MCF 10A (cell line): Measurements from ENCODE around the gene PAX5. TPM values are rescaled to one million over a fixed set of nuclear protein-coding genes. Genes with fewer than 3 reads are reported as not detected.

Experiments
- BruUV-seq: library from RNA; stranded (reverse); fragments of 400-500 nt; replicated peaks from 2 replicates; lab custom pipeline; 2021; lab: Mats Ljungman, UMichigan
- CTCF ChIA-PET: fragments of 300-600 bp; sonication (Branson Sonifier 250); formaldehyde crosslinking; extraction: SDS; loops from one replicate; lab custom pipeline; 2021; ENCODE audit warnings: antibody characterized with exemption, inconsistent platforms; lab: Yijun Ruan, JAX
- POLR2A ChIA-PET: fragments of 300-600, 350-650 bp; sonication (Branson Sonifier 250); formaldehyde crosslinking; extraction: SDS; loops from one replicate; lab custom pipeline; 2020; ENCODE audit warnings: antibody characterized with exemption, inconsistent platforms; lab: Yijun Ruan, JAX
- DNase-seq: peaks from one replicate; pipeline ENCODE4 v3.0.0-alpha.2; 2018; ENCODE audit not compliant: unreplicated experiment
- H3K27ac Mint-ChIP-seq: one replicate; pipeline ENCODE4 v1.8.0; 2022; ENCODE audit warnings: mild to moderate bottlenecking, low read depth, mixed read lengths; ENCODE audit not compliant: unreplicated experiment
- H3K27me3 Mint-ChIP-seq: one replicate; pipeline ENCODE4 v1.8.0; 2022; ENCODE audit warnings: mixed read lengths; ENCODE audit not compliant: insufficient read depth, unreplicated experiment
- H3K36me3 Mint-ChIP-seq: one replicate; pipeline ENCODE4 v1.8.0; 2022; ENCODE audit warnings: mild to moderate bottlenecking, moderate library complexity, mixed read lengths; ENCODE audit not compliant: insufficient read depth, unreplicated experiment
- H3K4me1 Mint-ChIP-seq: one replicate; pipeline ENCODE4 v1.8.0; 2022; ENCODE audit warnings: mixed read lengths; ENCODE audit not compliant: insufficient read depth, unreplicated experiment
- H3K4me3 Mint-ChIP-seq: one replicate; pipeline ENCODE4 v1.8.0; 2022; ENCODE audit warnings: mild to moderate bottlenecking, moderate library complexity, mixed read lengths; ENCODE audit not compliant: unreplicated experiment
- H3K9me3 Mint-ChIP-seq: one replicate; pipeline ENCODE4 v1.8.0; 2022; ENCODE audit warnings: mixed read lengths; ENCODE audit not compliant: unreplicated experiment
- CTCF ChIP-seq: fragments of 200-600 bp; IDR thresholded peaks from one replicate; pipeline ENCODE4 v1.8.0; 2022; ENCODE audit warnings: antibody characterized with exemption, mild to moderate bottlenecking; ENCODE audit not compliant: unreplicated experiment
- intact Hi-C: fragments of 100-400 bp; cut with micrococcal nuclease; formaldehyde crosslinking; loops from 2 replicates; pipeline ENCODE4 v1.14.1; 2022
- total RNA-seq: library from RNA; stranded (reverse); gene quantifications from 2 replicates; pipeline ENCODE4 v1.2.3, GENCODE V29; 2022

PAX5 gene
- total RNA-seq, 1 experiment from 2014 or later, result not detected

GRCh38 chr9:36820392-36820861 is 213.6 kb downstream of the PAX5 start:
- Mint-ChIP-seq H3K4me3 (no peak overlapping the region), H3K27me3 (peaks cover 82% of the 10 kb centered on the region), H3K27ac (no peak overlapping the region), H3K36me3 (no peaks in the 10 kb centered on the region), H3K4me1 (peaks cover 6% of the 10 kb centered on the region), H3K9me3 (no peaks in the 10 kb centered on the region)
- DNase-seq, result no peak
- intact Hi-C loops, result no loop called here
- no peak for TF ChIP-seq CTCF
- ChIA-PET POLR2A (no interaction called here), CTCF (interaction anchor here (1.0 kb wide), 1 partner anchor 530 kb away, joined by 4 read pairs; no protein-coding TSS in a partner anchor)
- no TSS peak for BruUV-seq

GRCh38 chr9:36818965-36819870 is 214.8 kb downstream of the PAX5 start:
- H3K9me3 Mint-ChIP-seq, result no peaks in the 10 kb centered on the region
- no peak for TF ChIP-seq CTCF
- CTCF ChIA-PET, result no interaction called here

GRCh38 chr9:36818242-36818938 is 215.7 kb downstream of the PAX5 start:
- no peak for DNase-seq
- Mint-ChIP-seq H3K27me3 (peaks cover 76% of the 10 kb centered on the region), H3K4me1 (peaks cover 6% of the 10 kb centered on the region), H3K36me3 (no peaks in the 10 kb centered on the region), H3K9me3 (no peaks in the 10 kb centered on the region), H3K27ac (no peak overlapping the region), H3K4me3 (no peak overlapping the region)
- CTCF ChIA-PET, result no interaction called here
- BruUV-seq, result no TSS peak
- TF ChIP-seq CTCF, result no peak
- intact Hi-C loops, result no loop called here
- POLR2A ChIA-PET, result no interaction called here

More at GRCh38 chr9:36818965-36819870, 214.8 kb downstream of the PAX5 start:
- no peaks in the 10 kb centered on the region for H3K36me3 Mint-ChIP-seq
- no peak for DNase-seq
- H3K4me3 Mint-ChIP-seq, result no peak overlapping the region
- POLR2A ChIA-PET, result no interaction called here
- H3K27ac Mint-ChIP-seq, result no peak overlapping the region
- no TSS peak for BruUV-seq
- peaks cover 76% of the 10 kb centered on the region for H3K27me3 Mint-ChIP-seq
- intact Hi-C loops, result no loop called here
- H3K4me1 Mint-ChIP-seq, result peaks cover 6% of the 10 kb centered on the region
